ENCODE measurements around the gene NASP. TPM values are rescaled to one million over a fixed set of nuclear protein-coding genes. Genes with fewer than 3 reads are reported as not detected.

Gene NASP
- total and polyA plus RNA-seq, 9 donors = 60.4 to 122 (median 83.0) TPM

DNA sequence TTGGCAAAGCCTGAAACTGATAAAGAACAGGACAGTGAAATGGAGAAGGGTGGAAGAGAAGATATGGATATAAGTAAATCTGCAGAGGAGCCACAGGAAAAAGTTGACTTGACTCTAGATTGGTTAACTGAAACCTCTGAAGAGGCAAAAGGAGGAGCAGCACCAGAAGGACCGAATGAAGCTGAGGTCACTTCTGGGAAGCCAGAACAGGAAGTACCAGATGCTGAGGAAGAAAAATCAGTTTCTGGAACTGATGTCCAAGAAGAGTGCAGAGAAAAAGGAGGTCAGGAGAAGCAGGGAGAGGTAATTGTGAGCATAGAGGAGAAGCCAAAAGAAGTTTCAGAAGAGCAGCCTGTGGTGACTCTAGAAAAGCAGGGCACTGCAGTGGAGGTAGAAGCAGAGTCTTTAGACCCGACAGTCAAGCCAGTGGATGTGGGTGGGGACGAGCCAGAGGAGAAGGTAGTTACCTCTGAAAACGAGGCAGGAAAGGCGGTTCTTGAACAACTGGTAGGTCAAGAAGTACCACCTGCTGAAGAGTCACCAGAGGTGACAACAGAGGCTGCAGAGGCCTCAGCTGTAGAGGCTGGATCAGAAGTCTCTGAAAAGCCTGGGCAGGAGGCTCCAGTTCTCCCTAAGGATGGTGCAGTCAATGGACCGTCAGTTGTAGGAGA is 23.7 kb downstream of the NASP start:
- no peak overlapping the region for H3K27ac ChIP-seq
- 65 to 86% (median 83%) methylated on average over 6 of the region's 6 CpGs for WGBS, 3 donors
- H3K27me3 ChIP-seq = no peaks in the 10 kb centered on the region
- no peaks in the 10 kb centered on the region for H3K4me1 ChIP-seq (ENCODE audit: insufficient read depth)
- no peaks in the 10 kb centered on the region for H3K9me3 ChIP-seq
- no peak for DNase-seq
- H3K4me3 ChIP-seq = no peak overlapping the region
- H3K36me3 ChIP-seq = no peaks in the 10 kb centered on the region
- TF ChIP-seq, protein P1, sequence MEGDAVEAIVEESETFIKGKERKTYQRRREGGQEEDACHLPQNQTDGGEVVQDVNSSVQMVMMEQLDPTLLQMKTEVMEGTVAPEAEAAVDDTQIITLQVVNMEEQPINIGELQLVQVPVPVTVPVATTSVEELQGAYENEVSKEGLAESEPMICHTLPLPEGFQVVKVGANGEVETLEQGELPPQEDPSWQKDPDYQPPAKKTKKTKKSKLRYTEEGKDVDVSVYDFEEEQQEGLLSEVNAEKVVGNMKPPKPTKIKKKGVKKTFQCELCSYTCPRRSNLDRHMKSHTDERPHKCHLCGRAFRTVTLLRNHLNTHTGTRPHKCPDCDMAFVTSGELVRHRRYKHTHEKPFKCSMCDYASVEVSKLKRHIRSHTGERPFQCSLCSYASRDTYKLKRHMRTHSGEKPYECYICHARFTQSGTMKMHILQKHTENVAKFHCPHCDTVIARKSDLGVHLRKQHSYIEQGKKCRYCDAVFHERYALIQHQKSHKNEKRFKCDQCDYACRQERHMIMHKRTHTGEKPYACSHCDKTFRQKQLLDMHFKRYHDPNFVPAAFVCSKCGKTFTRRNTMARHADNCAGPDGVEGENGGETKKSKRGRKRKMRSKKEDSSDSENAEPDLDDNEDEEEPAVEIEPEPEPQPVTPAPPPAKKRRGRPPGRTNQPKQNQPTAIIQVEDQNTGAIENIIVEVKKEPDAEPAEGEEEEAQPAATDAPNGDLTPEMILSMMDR (IDR thresholded peaks at IDR 0.05) = no peak
- TF ChIP-seq POLR2A (IDR thresholded peaks at IDR 0.05) = no peak
- TF ChIP-seq EP300 (IDR thresholded peaks at IDR 0.05) = no peak
- intact Hi-C loops (cut with DNase I) = no loop called here

DNA sequence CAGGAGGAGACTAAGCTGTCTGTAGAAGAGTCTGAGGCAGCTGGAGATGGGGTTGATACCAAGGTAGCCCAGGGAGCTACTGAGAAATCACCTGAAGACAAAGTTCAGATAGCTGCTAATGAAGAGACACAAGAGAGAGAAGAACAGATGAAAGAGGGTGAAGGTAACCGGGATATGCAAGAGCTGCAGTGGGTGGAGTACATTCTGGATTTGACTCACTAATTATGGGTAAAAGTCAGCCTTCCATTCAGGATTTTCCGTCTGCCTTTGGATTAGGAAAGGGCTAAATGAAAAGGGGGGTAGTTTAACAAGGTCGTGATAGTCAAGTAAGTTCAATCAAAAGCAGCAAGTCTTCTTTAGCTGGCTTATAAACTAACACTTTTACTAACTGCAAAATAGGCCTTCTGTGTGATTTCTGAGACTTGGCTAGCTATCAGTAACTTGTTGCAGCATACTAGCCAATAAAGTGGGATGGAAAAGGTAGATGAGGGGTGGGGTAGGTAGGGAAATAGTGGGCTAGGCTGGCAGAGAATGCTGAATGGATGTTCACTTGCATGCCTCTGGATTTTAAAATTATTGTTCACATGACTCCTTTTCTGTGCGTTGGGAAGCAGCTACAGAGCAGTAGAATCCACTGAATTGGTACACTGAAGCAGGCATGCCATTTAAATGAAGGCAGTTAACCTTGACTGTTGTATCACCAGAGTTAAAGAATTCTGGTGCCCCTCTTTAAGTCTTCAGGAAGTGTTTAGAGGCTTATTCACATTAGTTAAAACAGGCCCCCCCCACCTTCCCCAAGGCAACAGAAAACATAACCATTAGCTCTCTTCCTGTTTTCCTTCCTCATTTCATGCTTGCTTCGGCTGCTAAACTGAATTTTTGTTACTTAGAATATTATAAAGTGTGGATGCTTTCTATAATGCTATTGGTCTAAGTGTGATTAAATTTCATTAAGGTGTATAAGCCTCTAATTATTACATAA is 24.6 kb downstream of the NASP start:
- Histone ChIP-seq H3K27ac (no peak overlapping the region), H3K4me1 (ENCODE audit: insufficient read depth) (no peaks in the 10 kb centered on the region), H3K9me3 (no peaks in the 10 kb centered on the region), H3K27me3 (no peaks in the 10 kb centered on the region), H3K4me3 (no peak overlapping the region), H3K36me3 (no peaks in the 10 kb centered on the region)
- intact Hi-C loops (cut with DNase I) = no loop called here
- no peak for DNase-seq
- TF ChIP-seq, protein P1 (IDR thresholded peaks at IDR 0.05) = no peak
- TF ChIP-seq POLR2A (IDR thresholded peaks at IDR 0.05) (no peak), EP300 (IDR thresholded peaks at IDR 0.05) (no peak)
- WGBS, 3 donors = 88 to 93% (median 88%) methylated on average over 5 of the region's 5 CpGs

DNA sequence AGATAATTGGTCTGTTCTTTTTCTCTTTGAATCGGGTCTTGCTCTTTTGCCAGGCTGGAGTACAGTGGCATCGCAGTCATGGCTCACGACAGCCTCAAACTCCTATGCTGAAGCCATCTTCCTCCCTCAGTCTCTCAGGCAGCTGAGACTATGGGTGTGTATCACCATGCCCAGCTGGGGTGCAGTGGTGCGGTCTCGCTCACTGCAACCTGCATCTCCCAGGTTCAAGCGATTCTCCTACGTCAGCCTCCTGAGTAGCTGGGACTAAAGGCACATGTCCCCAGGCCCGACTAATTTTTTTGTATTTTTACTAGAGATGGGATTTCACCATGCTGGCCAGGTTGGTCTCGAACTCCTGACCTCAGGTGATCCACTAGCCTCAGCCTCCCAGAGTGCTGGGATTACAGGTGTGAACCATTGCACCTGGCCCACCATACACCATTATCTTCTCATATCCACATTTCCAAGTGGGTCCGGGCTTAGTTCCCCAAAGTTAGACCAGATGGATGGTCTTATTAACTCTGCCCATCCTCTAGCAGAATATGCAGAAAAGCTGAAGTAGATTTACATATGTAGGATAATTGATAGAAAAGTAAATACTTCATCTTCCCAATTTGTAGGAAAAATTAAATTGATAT is 26.9 kb downstream of the NASP start:
- Histone ChIP-seq H3K9me3 (no peaks in the 10 kb centered on the region), H3K27me3 (no peaks in the 10 kb centered on the region), H3K4me3 (no peak overlapping the region), H3K36me3 (no peaks in the 10 kb centered on the region), H3K4me1 (ENCODE audit: insufficient read depth) (no peaks in the 10 kb centered on the region), H3K27ac (no peak overlapping the region)
- no peak for DNase-seq
- 94 to 96% (median 96%) methylated on average over 10 of the region's 10 CpGs for WGBS, 3 donors
- TF ChIP-seq EP300 (IDR thresholded peaks at IDR 0.05) = no peak
- TF ChIP-seq POLR2A (IDR thresholded peaks at IDR 0.05) = no peak
- TF ChIP-seq, protein P1 (IDR thresholded peaks at IDR 0.05) = no peak
- intact Hi-C loops (cut with DNase I) = no loop called here

DNA sequence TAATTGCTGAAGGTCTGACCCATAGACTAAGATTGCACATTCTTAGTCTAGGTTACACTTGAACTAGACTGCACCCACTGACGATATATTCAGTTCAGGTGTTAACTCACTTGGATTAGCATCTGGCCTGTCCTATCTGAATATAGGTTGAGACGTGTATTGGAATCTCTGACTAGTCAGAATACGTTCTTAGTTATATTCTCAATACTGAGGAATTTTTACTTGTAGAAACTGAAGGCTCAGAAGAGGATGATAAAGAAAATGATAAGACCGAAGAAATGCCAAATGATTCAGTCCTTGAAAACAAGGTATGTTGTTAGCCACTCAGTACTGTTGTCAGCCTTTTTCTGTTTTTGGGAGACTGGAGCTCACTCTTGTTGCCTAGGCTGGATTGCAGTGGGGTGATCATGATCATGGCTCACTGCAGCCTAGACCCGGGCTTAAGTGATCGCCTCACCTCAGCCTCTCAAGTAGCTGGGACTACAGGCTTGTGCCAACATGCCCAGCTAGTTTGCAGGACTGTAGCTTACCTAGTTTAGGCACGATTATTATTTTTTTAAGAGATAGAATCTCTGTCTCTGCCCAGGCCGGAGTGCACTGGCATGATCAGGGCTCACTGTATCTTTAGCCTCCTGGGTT is 29.2 kb downstream of the NASP start:
- Histone ChIP-seq H3K36me3 (no peaks in the 10 kb centered on the region), H3K9me3 (no peaks in the 10 kb centered on the region), H3K4me3 (no peak overlapping the region), H3K27ac (no peak overlapping the region), H3K4me1 (ENCODE audit: insufficient read depth) (no peaks in the 10 kb centered on the region), H3K27me3 (no peaks in the 10 kb centered on the region)
- TF ChIP-seq EP300 (IDR thresholded peaks at IDR 0.05) = no peak
- TF ChIP-seq, protein P1 (IDR thresholded peaks at IDR 0.05) = no peak
- no peak for DNase-seq
- 84 to 89% (median 88%) methylated on average over 8 of the region's 8 CpGs for WGBS, 3 donors
- intact Hi-C loops (cut with DNase I) = no loop called here

Measured in ovary (tissue), 9 donors.